ENCODE measurements around the gene RABEP1.
"Not testable (repeated sequence)": the region's sequence is repeated elsewhere in the genome, so short reads cannot be mapped to it uniquely, and the experiment has no call there.

GRCh38 chr17:5431234-5431633, 149.2 kb downstream of the RABEP1 start:
- TF ChIP-seq CTCF, POLR2A (IDR thresholded peaks at IDR 0.05): not testable (repeated sequence)

All from testis (tissue), 2 donors.